GM13976 (cell line): ENCODE measurements around the gene DHX15.
"Not testable (repeated sequence)": the region's sequence is repeated elsewhere in the genome, so short reads cannot be mapped to it uniquely, and the experiment has no call there.

ENCODE experiments used
- DNase-seq: peaks from one replicate; pipeline ENCODE4 v3.0.0; 2012; ENCODE audit warnings: low spot score
- CTCF ChIP-seq: IDR thresholded peaks from 2 replicates; pipeline ENCODE4 v1.5.1; 2012; ENCODE audit warnings: borderline replicate concordance, mild to moderate bottlenecking; ENCODE audit not compliant: insufficient read depth; ENCODE audit errors: extremely low read depth, missing control alignments, control extremely low read depth
- in situ Hi-C: fragments of 300-500 bp; cut with MboI; formaldehyde crosslinking; loops from one replicate; pipeline ENCODE4 v1.12.0; 2022; ENCODE audit warnings: low sequenced_read_pairs, mixed read lengths, inconsistent platforms; ENCODE audit not compliant: unreplicated experiment

DHX15 gene

GRCh38 chr4:24510091-24510490 lies 74.3 kb downstream of the DHX15 start:
- no peak for TF ChIP-seq CTCF
- no peak for DNase-seq
- in situ Hi-C loops = no loop called here

GRCh38 chr4:24508541-24508940 lies 75.8 kb downstream of the DHX15 start:
- DNase-seq = no peak
- no peak for TF ChIP-seq CTCF
- in situ Hi-C loops = no loop called here

DNA sequence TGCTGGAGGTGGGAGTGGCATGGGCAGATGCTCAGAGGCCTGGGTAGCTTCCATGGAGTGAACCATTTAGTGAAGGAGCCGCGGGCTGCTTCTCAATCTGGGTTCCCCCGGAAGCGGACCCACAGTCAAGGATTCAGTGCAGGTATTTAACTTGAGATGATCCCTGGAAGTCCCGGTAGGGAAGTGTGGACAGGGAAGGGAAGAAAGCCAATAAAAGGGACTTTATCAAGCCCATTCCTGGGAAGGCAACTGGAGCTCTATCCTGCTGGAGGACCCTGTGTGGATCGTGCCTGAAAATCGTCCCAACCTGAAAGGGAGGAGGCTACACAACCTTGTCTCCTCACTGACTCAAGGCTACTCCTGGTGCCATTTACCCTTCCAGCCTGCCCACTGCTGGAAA lies 76.9 kb downstream of the DHX15 start:
- no peak for DNase-seq
- no peak for TF ChIP-seq CTCF
- in situ Hi-C loops = no loop called here

DNA sequence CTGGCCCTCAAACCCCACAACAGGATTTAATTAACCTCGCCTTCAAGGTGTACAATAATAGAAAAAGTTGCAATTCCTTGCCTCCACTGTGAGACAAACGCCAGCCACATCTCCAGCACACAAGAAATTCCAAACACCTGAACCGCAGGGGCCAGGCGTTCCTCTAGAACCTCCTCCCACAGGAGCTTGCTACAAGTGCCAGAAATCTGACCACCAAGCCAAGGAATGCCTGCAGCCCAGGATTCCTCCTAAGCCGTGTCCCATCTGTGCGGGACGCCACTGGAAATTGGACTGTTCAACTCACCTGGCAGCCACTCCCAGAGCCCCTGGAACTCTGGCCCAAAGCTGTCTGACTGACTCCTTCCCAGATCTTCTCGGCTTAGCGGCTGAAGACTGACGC lies 81.3 kb downstream of the DHX15 start:
- DNase-seq, in situ Hi-C loops: not testable (repeated sequence)

- DNase-seq = no peak
- in situ Hi-C loops = loop anchor here (25.0 kb wide), 2 partner anchors 490 to 640 kb away; no protein-coding TSS in a partner anchor
- no peak for TF ChIP-seq CTCF
These were observed 87.1 kb downstream of the DHX15 start for GRCh38 chr4:24497221-24497620.

- in situ Hi-C loops = loop anchor here (25.0 kb wide), 2 partner anchors 491 to 641 kb away; no protein-coding TSS in a partner anchor
- no peak for TF ChIP-seq CTCF
- no peak for DNase-seq
These were observed 87.8 kb downstream of the DHX15 start for GRCh38 chr4:24496597-24496996.

DNA sequence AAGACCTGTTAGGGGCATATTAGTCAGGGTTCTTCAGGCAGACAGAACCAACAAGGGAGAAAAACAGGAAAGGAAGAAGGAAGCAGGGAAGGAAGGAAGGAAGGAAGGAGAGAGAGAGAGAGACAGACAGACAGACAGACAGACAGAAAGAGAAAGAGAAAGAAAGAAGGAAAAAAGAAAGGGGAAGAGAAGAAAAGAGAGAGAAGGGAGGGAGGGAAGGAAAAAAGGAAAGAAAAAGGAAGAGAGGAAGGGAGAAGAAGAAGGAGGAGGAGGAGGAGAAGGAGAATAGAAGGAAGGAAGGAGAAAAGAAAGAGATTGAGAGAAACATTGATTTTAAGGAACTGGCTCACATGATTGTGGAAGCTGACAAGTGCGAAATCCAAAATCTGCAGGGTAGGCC lies 89.0 kb downstream of the DHX15 start:
- TF ChIP-seq CTCF = no peak
- in situ Hi-C loops = loop anchor here (25.0 kb wide), 2 partner anchors 492 to 642 kb away; no protein-coding TSS in a partner anchor

More for the DNA sequence above, 89.0 kb downstream of the DHX15 start:
- no peak for DNase-seq
